ENCODE results near the gene ARL4A.
"Not testable (repeated sequence)": the region's sequence is repeated elsewhere in the genome, so short reads cannot be mapped to it uniquely, and the experiment has no call there.

The ARL4A gene

DNA sequence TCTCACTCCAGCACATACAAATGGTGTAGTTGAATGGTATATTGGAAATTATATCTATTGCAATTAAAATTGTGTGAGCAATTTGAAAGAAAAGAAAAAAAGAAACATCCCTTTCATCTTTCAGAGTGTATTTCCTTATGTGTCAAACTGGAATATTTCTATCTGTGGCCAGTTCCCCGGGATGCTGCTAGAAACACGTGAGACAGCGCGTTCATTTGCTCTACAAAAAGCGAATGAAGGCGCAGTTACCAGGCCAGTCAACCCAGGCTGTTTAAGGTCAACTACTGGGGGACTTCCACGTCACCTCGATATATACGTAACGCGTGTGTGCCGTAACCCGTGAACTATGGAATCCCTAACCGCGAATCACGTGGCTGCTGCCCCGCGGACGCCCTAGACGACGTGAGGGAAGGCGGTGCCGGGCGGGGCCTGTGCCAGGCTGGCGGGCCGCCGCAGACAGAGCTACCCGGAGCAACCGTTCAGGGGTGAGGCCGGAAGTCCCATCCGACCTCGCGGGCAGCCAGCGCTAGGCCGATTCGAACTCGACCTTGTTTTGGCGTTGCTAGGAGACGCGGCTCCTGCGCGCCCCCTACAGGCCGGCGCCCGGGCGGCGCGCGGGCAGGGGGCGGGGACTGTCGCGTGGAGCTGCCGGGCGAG is 1.1 kb upstream of the ARL4A start:
- H3K4me3 Mint-ChIP-seq, result peak overlapping the region; percentile 91 to 97
- ATAC-seq, result peak; percentile 94
- peak overlapping the region; percentile 98 to 99 for H3K27ac Mint-ChIP-seq
- no peaks in the 10 kb centered on the region for H3K9me3 Mint-ChIP-seq
- peak; percentile 97 to 98 for DNase-seq
- peaks cover 37% of the 10 kb centered on the region for H3K4me1 Mint-ChIP-seq
- no peaks in the 10 kb centered on the region for H3K27me3 Mint-ChIP-seq

DNA sequence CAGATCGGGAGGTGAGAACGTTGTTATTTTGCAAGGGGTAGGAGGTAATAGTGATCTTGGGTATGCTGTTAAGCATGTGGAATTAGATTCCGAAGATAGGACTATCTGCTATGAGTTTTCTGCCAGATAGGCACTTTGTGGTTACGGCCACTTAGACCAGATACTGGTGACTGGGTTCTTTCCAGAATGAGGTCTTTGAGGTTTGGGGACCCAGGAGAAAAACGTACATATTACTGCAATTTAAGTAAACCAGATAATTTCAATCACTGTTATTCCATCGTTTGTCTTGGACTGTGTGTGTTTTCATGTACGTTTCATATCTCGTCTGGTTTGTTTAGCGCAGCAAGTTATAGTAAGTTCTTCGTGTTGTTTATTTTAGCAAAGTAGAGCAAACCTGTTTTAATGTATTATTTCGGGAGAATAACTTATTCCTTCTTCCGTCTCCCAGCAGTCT is 312 bp downstream of the ARL4A start:
- no peak for ATAC-seq
- H3K4me3 Mint-ChIP-seq, result peak overlapping the region; percentile 91 to 97
- no peaks in the 10 kb centered on the region for H3K9me3 Mint-ChIP-seq

DNA sequence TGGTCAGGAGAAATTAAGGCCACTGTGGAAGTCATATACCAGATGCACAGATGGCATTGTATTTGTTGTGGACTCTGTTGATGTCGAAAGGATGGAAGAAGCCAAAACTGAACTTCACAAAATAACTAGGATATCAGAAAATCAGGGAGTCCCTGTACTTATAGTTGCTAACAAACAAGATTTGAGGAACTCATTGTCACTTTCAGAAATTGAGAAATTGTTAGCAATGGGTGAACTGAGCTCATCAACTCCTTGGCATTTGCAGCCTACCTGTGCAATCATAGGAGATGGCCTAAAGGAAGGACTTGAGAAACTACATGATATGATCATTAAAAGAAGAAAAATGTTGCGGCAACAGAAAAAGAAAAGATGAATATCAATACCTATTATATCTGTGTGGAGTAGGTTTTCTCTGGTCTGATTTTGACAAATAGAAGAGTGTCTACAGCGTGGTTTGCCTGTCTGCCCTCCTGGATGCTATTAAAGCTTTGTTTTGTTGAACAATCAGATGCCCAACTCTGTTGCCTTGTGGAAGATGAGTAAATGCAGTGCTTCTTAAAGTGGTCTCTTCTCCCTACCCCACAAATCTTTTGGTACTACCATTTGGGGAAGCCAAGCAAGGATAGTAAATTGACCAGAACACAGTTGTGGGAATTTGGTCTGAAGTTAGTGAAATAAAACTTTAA is 1.2 kb downstream of the ARL4A start:
- ATAC-seq, H3K27ac Mint-ChIP-seq, H3K27me3 Mint-ChIP-seq, DNase-seq, H3K9me3 Mint-ChIP-seq, H3K4me3 Mint-ChIP-seq: not testable (repeated sequence)
- peaks cover 44% of the 10 kb centered on the region for H3K4me1 Mint-ChIP-seq

More for the DNA sequence above, 312 bp downstream of the ARL4A start:
- no peak for DNase-seq
- H3K27me3 Mint-ChIP-seq, result no peaks in the 10 kb centered on the region
- peaks cover 39% of the 10 kb centered on the region for H3K4me1 Mint-ChIP-seq
- peak overlapping the region; percentile 89 to 98 for H3K27ac Mint-ChIP-seq

- no peak for ATAC-seq
- peaks cover 44% of the 10 kb centered on the region for H3K4me1 Mint-ChIP-seq
- H3K27me3 Mint-ChIP-seq, result no peaks in the 10 kb centered on the region
- no peak for DNase-seq
- no peak overlapping the region for H3K4me3 Mint-ChIP-seq
- H3K27ac Mint-ChIP-seq, result no peak overlapping the region
- no peaks in the 10 kb centered on the region for H3K9me3 Mint-ChIP-seq
Observed at GRCh38 chr7:12689451-12689850, 2.0 kb downstream of the ARL4A start.

DNA sequence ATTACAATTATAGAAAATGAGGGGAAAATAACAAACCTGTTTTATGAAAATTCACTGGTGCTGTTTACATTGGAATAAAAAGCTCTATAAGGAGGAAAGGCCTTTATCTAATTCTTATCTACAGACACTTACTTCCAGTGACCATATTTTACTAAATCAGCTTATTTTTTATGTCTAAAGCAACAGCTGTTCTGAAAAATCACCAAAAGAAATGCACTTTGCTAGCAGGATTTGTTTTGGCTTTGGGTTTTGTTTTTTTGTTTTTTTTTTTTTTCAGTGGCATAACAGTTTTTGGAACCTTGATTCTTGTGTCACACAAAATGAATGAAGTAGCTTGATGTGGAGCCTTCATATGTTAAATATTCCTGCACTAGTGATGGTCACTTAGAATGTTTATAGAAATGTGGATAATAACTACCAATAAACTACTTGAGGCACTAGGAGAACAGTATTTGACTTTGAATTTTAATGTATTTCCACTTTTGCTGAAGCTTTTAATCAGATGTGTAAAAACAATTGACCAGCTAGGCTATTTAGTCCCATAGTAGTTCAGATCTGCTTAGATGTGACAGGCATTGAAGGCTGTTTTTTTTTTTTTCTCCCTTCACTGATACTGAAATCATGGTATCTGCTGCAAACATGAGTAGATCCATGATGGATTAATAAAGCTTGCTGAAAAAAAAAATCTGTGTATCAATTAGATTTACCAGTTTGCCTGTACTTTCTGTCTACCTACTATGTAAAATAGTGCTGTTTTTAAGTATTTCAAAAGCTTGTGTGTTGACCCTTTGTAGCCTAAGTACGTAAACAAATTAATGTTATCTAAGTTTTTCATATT is 2.8 kb downstream of the ARL4A start:
- H3K4me3 Mint-ChIP-seq, result no peak overlapping the region

GRCh38 chr7:12691388-12691787 is 4.0 kb downstream of the ARL4A start:
- H3K27ac Mint-ChIP-seq, H3K9me3 Mint-ChIP-seq: not testable (repeated sequence)

More for the DNA sequence above, 2.8 kb downstream of the ARL4A start:
- peaks cover 51% of the 10 kb centered on the region for H3K4me1 Mint-ChIP-seq
- no peak overlapping the region for H3K27ac Mint-ChIP-seq
- ATAC-seq (no peak), DNase-seq (no peak)
- no peaks in the 10 kb centered on the region for H3K27me3 Mint-ChIP-seq
- no peaks in the 10 kb centered on the region for H3K9me3 Mint-ChIP-seq

DNA sequence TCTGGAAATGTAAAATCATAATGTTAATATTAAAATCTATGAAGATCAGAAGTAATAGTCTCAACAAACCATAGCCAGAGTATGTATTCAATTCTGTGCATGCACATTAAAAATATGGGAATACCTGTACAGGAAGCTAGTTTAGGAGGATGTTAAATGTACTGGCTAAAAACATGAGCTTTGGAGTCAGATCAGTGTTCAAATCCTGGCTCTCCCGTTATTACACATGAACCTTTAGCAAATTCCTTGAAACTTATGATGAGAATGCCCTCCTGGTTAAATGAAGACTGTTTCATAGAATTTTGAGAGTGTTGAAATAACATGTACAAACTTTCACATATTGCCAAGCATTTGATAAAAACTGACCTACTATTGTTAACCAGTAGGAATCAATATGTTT is 4.6 kb downstream of the ARL4A start:
- ATAC-seq (no peak), DNase-seq (no peak)
- H3K27me3 Mint-ChIP-seq, result no peaks in the 10 kb centered on the region
- peaks cover 50% of the 10 kb centered on the region for H3K4me1 Mint-ChIP-seq
- no peak overlapping the region for H3K27ac Mint-ChIP-seq
- H3K9me3 Mint-ChIP-seq, result no peaks in the 10 kb centered on the region
- no peak overlapping the region for H3K4me3 Mint-ChIP-seq

More at GRCh38 chr7:12691388-12691787, 4.0 kb downstream of the ARL4A start:
- H3K4me1 Mint-ChIP-seq, result peaks cover 47% of the 10 kb centered on the region
- DNase-seq, ATAC-seq, H3K4me3 Mint-ChIP-seq, H3K27me3 Mint-ChIP-seq: not testable (repeated sequence)

DNA sequence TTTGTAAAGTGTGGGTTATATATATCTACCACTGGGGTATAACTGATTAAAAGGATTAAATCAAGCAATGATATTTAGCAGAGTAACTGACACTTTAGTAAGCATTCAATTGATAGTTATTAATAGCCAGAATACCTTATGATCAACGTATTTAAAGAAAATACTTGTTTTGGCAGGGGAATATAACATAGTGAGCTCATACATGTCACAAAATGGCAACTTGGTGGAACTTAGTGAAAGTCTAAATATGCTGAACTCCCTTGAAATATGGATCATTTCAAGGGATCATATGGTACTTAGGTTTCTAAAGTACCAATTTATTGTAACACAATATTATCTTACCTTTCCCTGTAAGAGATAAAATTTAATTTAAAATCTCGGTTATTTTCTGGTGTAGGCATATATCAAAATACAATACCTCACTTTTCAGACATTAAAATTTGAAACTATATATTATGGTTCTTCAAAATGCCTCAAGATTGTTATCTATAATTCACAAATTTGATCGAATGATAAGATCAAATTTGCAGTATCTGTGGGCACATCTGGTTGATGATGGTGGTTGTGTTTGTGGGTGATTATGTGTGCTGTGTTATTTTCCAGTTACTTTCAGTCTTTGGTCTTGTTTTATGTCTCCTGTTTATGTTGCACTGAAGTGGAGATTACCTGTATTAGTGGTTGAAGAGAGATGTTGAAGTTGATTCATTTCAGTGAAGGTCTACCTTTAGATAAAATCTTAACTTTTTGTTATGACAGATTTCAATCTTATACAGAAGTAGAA is 5.2 kb downstream of the ARL4A start:
- H3K9me3 Mint-ChIP-seq, result no peaks in the 10 kb centered on the region
- no peak for DNase-seq
- no peak overlapping the region for H3K4me3 Mint-ChIP-seq
- no peak overlapping the region for H3K27ac Mint-ChIP-seq
- H3K27me3 Mint-ChIP-seq, result no peaks in the 10 kb centered on the region
- peaks cover 45% of the 10 kb centered on the region for H3K4me1 Mint-ChIP-seq
- ATAC-seq, result peak; percentile 23

GRCh38 chr7:12694817-12695216 is 7.4 kb downstream of the ARL4A start:
- Mint-ChIP-seq H3K27me3 (no peaks in the 10 kb centered on the region), H3K4me3 (no peak overlapping the region), H3K9me3 (no peaks in the 10 kb centered on the region), H3K4me1 (peaks cover 24% of the 10 kb centered on the region), H3K27ac (no peak overlapping the region)
- ATAC-seq (no peak), DNase-seq (no peak)

DNA sequence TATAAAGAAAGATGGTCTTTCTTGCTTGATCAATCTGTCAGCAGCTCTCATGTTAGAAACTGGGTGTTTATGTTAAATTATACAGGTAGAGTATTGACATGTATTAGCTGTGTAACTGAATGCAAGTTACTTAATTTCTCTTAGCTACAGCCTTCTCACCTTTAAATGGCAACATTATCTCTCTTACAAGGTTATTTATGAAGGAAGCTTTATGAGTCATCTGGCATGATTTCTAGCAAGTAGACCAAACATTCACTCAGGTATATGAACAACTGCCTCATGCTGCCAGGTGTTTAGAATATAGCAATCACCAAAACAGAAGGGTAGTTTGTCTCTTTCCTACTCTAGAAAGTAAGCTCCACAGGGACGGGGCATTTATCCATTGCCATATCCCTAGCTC is 8.5 kb downstream of the ARL4A start:
- Mint-ChIP-seq H3K4me1 (peaks cover 23% of the 10 kb centered on the region), H3K4me3 (no peak overlapping the region), H3K27me3 (no peaks in the 10 kb centered on the region), H3K9me3 (no peaks in the 10 kb centered on the region), H3K27ac (no peak overlapping the region)
- DNase-seq (no peak), ATAC-seq (no peak)

- H3K4me3 Mint-ChIP-seq, result no peak overlapping the region
- DNase-seq, result no peak
- H3K4me1 Mint-ChIP-seq, result peaks cover 16% of the 10 kb centered on the region
- H3K9me3 Mint-ChIP-seq, result no peaks in the 10 kb centered on the region
- no peaks in the 10 kb centered on the region for H3K27me3 Mint-ChIP-seq
- ATAC-seq, result no peak
- no peak overlapping the region for H3K27ac Mint-ChIP-seq
Observed at GRCh38 chr7:12699299-12699698, 11.9 kb downstream of the ARL4A start.

DNA sequence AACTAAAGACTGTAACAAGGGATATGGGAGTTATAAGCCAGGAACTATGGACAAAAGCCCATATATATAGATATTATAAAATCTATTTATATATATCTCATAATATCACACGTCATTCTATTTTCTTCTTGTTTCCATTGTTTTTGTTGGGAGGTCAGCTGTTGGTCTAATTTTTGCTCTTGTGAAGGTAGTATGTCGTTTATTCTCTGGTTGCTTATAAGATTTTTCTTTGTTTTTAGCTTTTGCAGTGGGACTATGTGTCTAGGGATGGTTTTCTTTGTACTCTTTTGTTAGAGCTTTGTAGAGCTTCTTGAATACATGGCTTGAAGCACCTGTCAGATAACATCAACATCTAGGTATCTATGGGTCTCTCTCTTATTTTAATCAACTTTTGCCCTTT is 14.0 kb downstream of the ARL4A start:
- no peak overlapping the region for H3K4me3 Mint-ChIP-seq

GRCh38 chr7:12703881-12704280 is 16.4 kb downstream of the ARL4A start:
- Mint-ChIP-seq H3K9me3 (no peaks in the 10 kb centered on the region), H3K27me3 (no peaks in the 10 kb centered on the region), H3K4me3 (no peak overlapping the region), H3K4me1 (no peaks in the 10 kb centered on the region), H3K27ac (no peak overlapping the region)
- ATAC-seq, result no peak
- DNase-seq, result no peak

More for the DNA sequence above, 14.0 kb downstream of the ARL4A start:
- no peak for ATAC-seq
- DNase-seq, result no peak
- Mint-ChIP-seq H3K27ac (no peak overlapping the region), H3K4me1 (peaks cover 3% of the 10 kb centered on the region), H3K9me3 (no peaks in the 10 kb centered on the region), H3K27me3 (no peaks in the 10 kb centered on the region)

DNA sequence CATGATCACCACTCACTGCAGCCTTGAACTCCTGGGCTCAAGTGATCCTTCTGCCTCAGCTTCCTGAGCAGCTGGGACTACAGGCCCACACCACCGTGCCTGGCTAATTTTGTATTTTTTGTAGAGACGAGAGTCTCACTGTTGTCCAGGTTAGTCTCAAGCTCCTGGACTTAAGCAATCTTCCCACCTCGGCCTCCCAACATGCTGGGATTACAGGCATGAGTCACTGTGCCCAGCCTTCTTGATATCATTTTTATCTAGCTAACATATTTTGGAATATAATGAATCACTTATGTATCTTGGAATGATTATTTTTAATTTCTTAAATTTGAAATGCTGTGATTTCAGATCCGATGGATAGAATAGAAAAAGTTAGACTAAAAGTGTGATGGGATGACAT is 18.4 kb downstream of the ARL4A start:
- no peaks in the 10 kb centered on the region for H3K27me3 Mint-ChIP-seq
- DNase-seq (no peak), ATAC-seq (no peak)
- no peaks in the 10 kb centered on the region for H3K9me3 Mint-ChIP-seq
- no peak overlapping the region for H3K27ac Mint-ChIP-seq
- no peaks in the 10 kb centered on the region for H3K4me1 Mint-ChIP-seq
- H3K4me3 Mint-ChIP-seq, result no peak overlapping the region

GRCh38 chr7:12706900-12707536 is 19.6 kb downstream of the ARL4A start:
- DNase-seq, result no peak
- H3K27ac Mint-ChIP-seq, result no peak overlapping the region
- H3K27me3 Mint-ChIP-seq, result no peaks in the 10 kb centered on the region
- no peaks in the 10 kb centered on the region for H3K9me3 Mint-ChIP-seq
- ATAC-seq, result no peak
- H3K4me1 Mint-ChIP-seq, result no peaks in the 10 kb centered on the region
- no peak overlapping the region for H3K4me3 Mint-ChIP-seq
